GM12878 (cell line): Measurements from ENCODE around the gene MSX1. TPM values are rescaled to one million over a fixed set of nuclear protein-coding genes. Genes with fewer than 3 reads are reported as not detected.

Experiments
- BMI1 ChIP-seq: fragments of 450-650 bp; IDR thresholded peaks from 2 replicates; pipeline ENCODE4 v1.6.1; 2016; ENCODE audit warnings: mild to moderate bottlenecking, moderate library complexity, borderline replicate concordance
- CREM ChIP-seq: IDR thresholded peaks from 2 replicates; pipeline ENCODE4 v1.6.1; 2014; ENCODE audit warnings: antibody characterized with exemption, low read depth
- DPF2 ChIP-seq: fragments of 450-650 bp; IDR thresholded peaks from 2 replicates; pipeline ENCODE4 v1.6.1; 2017; ENCODE audit warnings: mild to moderate bottlenecking
- FOXM1 ChIP-seq: IDR thresholded peaks from 2 replicates; pipeline ENCODE4 v1.6.1; 2012; ENCODE audit warnings: low read depth, mild to moderate bottlenecking, inconsistent platforms, low read length, moderate library complexity
- GATAD2B ChIP-seq: fragments of 450-650 bp; conservative IDR thresholded peaks from 2 replicates; pipeline ENCODE4 v1.6.1; 2017; ENCODE audit warnings: low read depth, mild to moderate bottlenecking, moderate library complexity
- IKZF2 ChIP-seq, 2 experiments: fragments of 450-650 bp; IDR thresholded peaks; 2 replicates each; pipeline ENCODE4 v1.6.1; 2017; ENCODE audit warnings: mild to moderate bottlenecking in 2 of 2, moderate library complexity in 2 of 2
- KAT2A ChIP-seq: conservative IDR thresholded peaks from 2 replicates; pipeline ENCODE4 v1.6.1; 2011; ENCODE audit warnings: low read depth, low read length; ENCODE audit not compliant: control insufficient read depth
- polyA plus RNA-seq, 11 experiments: library from polyadenylated mRNA; depleted of rRNA in 4 of 11; unstranded in 6 of 11; stranded (reverse) in 5 of 11; fragments of >200 nt; fragmentation: Nextera tagmentation in 4 of 11; fragmentation: Illumina TruSeq in 1 of 11; extraction: Ambion mirVana in 4 of 11; extraction: Trizol in 1 of 11; gene quantifications; 1 replicate in 1 of 11; 2 replicates in 10 of 11; pipeline versions ENCODE4 v1.2.1 to v1.2.3, GENCODE V29; 2011 to 2016; ENCODE audit warnings: inconsistent platforms in 2 of 11, missing spikeins in 2 of 11, low read depth in 1 of 11
- total RNA-seq, 4 experiments: library from RNA; depleted of rRNA in 3 of 4; stranded (reverse); fragments of >200 nt in 3 of 4; fragmentation: Illumina TruSeq in 1 of 4; extraction: Trizol in 1 of 4; gene quantifications; 2 replicates each; pipeline versions ENCODE4 v1.2.1 to v1.2.3, GENCODE V29; 2013 to 2021
- TF ChIP-seq, protein P1 (sequence below): fragments of 450-650 bp; IDR thresholded peaks from 2 replicates; pipeline ENCODE4 v1.6.1; 2017; ENCODE audit warnings: mild to moderate bottlenecking
- TF ChIP-seq, protein P2 (sequence below): fragments of 450-650 bp; IDR thresholded peaks from 2 replicates; pipeline ENCODE4 v1.6.1; 2016; ENCODE audit warnings: mild to moderate bottlenecking
- TF ChIP-seq, protein P3 (sequence below): fragments of 150-350 bp; IDR thresholded peaks from 2 replicates; pipeline ENCODE4 v1.6.1; 2014; ENCODE audit warnings: mild to moderate bottlenecking, low read depth, low read length
- TF ChIP-seq, protein P4 (sequence below): fragments of 450-650 bp; IDR thresholded peaks from 2 replicates; pipeline ENCODE4 v1.6.1; 2017; ENCODE audit warnings: low read depth, mild to moderate bottlenecking, moderate library complexity
- TF ChIP-seq, protein P5 (sequence below): fragments of 450-650 bp; IDR thresholded peaks from 2 replicates; pipeline ENCODE4 v1.6.1; 2017; ENCODE audit warnings: antibody characterized with exemption, mild to moderate bottlenecking, moderate library complexity

MSX1 gene
- total and polyA plus RNA-seq, 10 of the 15 experiments (the other 5 are each of a cell fraction or from before 2014, with no cell fraction given): 0.04 to 0.56 (median 0.15) TPM; not detected in 2

DNA sequence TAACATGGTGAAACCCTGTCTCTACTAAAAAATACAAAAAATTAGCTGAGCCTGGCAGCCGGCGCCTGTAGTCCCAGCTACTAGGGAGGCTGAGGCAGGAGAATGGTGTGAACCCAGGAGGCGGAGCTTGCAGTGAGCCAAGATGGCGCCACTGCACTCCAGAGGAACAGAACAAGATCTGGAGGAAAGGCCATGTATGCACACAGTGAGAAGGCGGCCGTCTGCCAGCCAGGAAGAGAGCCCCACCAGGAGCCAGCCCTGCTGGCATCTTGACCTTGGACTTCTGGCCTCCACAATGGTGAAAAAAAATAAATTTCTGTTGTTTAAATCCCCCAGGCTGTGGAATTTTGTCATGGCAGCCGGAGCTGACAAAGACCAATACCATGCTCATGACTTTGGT, 28.2 kb upstream of the MSX1 start (continued):
- TF ChIP-seq GATAD2B: no peak
- TF ChIP-seq CREM: no peak
- no peak for TF ChIP-seq KAT2A
- no peak for TF ChIP-seq IKZF2 (IDR thresholded peaks at IDR 0.05)
- no peak for TF ChIP-seq FOXM1
- TF ChIP-seq, protein P1, sequence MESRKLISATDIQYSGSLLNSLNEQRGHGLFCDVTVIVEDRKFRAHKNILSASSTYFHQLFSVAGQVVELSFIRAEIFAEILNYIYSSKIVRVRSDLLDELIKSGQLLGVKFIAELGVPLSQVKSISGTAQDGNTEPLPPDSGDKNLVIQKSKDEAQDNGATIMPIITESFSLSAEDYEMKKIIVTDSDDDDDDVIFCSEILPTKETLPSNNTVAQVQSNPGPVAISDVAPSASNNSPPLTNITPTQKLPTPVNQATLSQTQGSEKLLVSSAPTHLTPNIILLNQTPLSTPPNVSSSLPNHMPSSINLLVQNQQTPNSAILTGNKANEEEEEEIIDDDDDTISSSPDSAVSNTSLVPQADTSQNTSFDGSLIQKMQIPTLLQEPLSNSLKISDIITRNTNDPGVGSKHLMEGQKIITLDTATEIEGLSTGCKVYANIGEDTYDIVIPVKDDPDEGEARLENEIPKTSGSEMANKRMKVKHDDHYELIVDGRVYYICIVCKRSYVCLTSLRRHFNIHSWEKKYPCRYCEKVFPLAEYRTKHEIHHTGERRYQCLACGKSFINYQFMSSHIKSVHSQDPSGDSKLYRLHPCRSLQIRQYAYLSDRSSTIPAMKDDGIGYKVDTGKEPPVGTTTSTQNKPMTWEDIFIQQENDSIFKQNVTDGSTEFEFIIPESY: no peak
- TF ChIP-seq DPF2: no peak
- TF ChIP-seq, protein P2, sequence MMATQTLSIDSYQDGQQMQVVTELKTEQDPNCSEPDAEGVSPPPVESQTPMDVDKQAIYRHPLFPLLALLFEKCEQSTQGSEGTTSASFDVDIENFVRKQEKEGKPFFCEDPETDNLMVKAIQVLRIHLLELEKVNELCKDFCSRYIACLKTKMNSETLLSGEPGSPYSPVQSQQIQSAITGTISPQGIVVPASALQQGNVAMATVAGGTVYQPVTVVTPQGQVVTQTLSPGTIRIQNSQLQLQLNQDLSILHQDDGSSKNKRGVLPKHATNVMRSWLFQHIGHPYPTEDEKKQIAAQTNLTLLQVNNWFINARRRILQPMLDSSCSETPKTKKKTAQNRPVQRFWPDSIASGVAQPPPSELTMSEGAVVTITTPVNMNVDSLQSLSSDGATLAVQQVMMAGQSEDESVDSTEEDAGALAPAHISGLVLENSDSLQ: no peak
- TF ChIP-seq, protein P3, sequence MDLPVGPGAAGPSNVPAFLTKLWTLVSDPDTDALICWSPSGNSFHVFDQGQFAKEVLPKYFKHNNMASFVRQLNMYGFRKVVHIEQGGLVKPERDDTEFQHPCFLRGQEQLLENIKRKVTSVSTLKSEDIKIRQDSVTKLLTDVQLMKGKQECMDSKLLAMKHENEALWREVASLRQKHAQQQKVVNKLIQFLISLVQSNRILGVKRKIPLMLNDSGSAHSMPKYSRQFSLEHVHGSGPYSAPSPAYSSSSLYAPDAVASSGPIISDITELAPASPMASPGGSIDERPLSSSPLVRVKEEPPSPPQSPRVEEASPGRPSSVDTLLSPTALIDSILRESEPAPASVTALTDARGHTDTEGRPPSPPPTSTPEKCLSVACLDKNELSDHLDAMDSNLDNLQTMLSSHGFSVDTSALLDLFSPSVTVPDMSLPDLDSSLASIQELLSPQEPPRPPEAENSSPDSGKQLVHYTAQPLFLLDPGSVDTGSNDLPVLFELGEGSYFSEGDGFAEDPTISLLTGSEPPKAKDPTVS: no peak
- TF ChIP-seq, protein P4, sequence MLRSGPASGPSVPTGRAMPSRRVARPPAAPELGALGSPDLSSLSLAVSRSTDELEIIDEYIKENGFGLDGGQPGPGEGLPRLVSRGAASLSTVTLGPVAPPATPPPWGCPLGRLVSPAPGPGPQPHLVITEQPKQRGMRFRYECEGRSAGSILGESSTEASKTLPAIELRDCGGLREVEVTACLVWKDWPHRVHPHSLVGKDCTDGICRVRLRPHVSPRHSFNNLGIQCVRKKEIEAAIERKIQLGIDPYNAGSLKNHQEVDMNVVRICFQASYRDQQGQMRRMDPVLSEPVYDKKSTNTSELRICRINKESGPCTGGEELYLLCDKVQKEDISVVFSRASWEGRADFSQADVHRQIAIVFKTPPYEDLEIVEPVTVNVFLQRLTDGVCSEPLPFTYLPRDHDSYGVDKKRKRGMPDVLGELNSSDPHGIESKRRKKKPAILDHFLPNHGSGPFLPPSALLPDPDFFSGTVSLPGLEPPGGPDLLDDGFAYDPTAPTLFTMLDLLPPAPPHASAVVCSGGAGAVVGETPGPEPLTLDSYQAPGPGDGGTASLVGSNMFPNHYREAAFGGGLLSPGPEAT: no peak
- TF ChIP-seq, protein P5, sequence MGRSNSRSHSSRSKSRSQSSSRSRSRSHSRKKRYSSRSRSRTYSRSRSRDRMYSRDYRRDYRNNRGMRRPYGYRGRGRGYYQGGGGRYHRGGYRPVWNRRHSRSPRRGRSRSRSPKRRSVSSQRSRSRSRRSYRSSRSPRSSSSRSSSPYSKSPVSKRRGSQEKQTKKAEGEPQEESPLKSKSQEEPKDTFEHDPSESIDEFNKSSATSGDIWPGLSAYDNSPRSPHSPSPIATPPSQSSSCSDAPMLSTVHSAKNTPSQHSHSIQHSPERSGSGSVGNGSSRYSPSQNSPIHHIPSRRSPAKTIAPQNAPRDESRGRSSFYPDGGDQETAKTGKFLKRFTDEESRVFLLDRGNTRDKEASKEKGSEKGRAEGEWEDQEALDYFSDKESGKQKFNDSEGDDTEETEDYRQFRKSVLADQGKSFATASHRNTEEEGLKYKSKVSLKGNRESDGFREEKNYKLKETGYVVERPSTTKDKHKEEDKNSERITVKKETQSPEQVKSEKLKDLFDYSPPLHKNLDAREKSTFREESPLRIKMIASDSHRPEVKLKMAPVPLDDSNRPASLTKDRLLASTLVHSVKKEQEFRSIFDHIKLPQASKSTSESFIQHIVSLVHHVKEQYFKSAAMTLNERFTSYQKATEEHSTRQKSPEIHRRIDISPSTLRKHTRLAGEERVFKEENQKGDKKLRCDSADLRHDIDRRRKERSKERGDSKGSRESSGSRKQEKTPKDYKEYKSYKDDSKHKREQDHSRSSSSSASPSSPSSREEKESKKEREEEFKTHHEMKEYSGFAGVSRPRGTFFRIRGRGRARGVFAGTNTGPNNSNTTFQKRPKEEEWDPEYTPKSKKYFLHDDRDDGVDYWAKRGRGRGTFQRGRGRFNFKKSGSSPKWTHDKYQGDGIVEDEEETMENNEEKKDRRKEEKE: no peak
- TF ChIP-seq BMI1: no peak
